ENCODE measurements around the gene LTK.
A peak's percentile ranks its signal among the peaks of the same experiment; 100 is the strongest.

LTK gene

GRCh38 chr15:41546851-41547786 lies 33.5 kb upstream of the LTK start:
- H3K36me3 ChIP-seq (replicated peaks; ENCODE audit: low read depth, low read length), result no peaks in the 10 kb centered on the region
- peaks cover 9% of the 10 kb centered on the region; the same call in 1 of the 2 replicates for H3K4me1 ChIP-seq (ENCODE audit: low read length)
- no peaks in the 10 kb centered on the region for H3K27me3 ChIP-seq (ENCODE audit: low read depth, low read length)
- no peak overlapping the region for H3K9ac ChIP-seq (ENCODE audit: low read length)
- no peaks in the 10 kb centered on the region for H4K20me1 ChIP-seq (ENCODE audit: insufficient read depth, low read length)
- no peak overlapping the region for H3K4me2 ChIP-seq (ENCODE audit: low read length)
- H2AFZ ChIP-seq (ENCODE audit: low read depth, low read length), result no peak overlapping the region
- no peaks in the 10 kb centered on the region for H3K9me3 ChIP-seq (ENCODE audit: insufficient read depth, low read length)
- TF ChIP-seq, protein P1, sequence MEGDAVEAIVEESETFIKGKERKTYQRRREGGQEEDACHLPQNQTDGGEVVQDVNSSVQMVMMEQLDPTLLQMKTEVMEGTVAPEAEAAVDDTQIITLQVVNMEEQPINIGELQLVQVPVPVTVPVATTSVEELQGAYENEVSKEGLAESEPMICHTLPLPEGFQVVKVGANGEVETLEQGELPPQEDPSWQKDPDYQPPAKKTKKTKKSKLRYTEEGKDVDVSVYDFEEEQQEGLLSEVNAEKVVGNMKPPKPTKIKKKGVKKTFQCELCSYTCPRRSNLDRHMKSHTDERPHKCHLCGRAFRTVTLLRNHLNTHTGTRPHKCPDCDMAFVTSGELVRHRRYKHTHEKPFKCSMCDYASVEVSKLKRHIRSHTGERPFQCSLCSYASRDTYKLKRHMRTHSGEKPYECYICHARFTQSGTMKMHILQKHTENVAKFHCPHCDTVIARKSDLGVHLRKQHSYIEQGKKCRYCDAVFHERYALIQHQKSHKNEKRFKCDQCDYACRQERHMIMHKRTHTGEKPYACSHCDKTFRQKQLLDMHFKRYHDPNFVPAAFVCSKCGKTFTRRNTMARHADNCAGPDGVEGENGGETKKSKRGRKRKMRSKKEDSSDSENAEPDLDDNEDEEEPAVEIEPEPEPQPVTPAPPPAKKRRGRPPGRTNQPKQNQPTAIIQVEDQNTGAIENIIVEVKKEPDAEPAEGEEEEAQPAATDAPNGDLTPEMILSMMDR (IDR thresholded peaks at IDR 0.05; ENCODE audit: low read depth, low read length), result no peak
- no peak for TF ChIP-seq EZH2phosphoT487 (IDR thresholded peaks at IDR 0.05; ENCODE audit: low read depth)
- no peak overlapping the region for H3K4me3 ChIP-seq (ENCODE audit: low read length)
- no peak overlapping the region for H3K27ac ChIP-seq (ENCODE audit: low read length)
- peaks cover 17% of the 10 kb centered on the region for H3K79me2 ChIP-seq (ENCODE audit: low read length)

GRCh38 chr15:41545218-41545617 lies 31.6 kb upstream of the LTK start:
- no peak overlapping the region for H3K4me3 ChIP-seq (ENCODE audit: low read length)
- no peaks in the 10 kb centered on the region for H3K27me3 ChIP-seq (ENCODE audit: low read depth, low read length)
- H3K27ac ChIP-seq (ENCODE audit: low read length), result no peak overlapping the region
- H2AFZ ChIP-seq (ENCODE audit: low read depth, low read length), result no peak overlapping the region
- TF ChIP-seq, protein P1 (IDR thresholded peaks at IDR 0.05; ENCODE audit: low read depth, low read length), result no peak
- TF ChIP-seq EZH2phosphoT487 (IDR thresholded peaks at IDR 0.05; ENCODE audit: low read depth), result no peak
- H3K4me2 ChIP-seq (ENCODE audit: low read length), result no peak overlapping the region
- no peaks in the 10 kb centered on the region for H3K9me3 ChIP-seq (ENCODE audit: insufficient read depth, low read length)
- peaks cover 9% of the 10 kb centered on the region; the same call in 1 of the 2 replicates for H3K4me1 ChIP-seq (ENCODE audit: low read length)
- H3K9ac ChIP-seq (ENCODE audit: low read length), result no peak overlapping the region
- no peaks in the 10 kb centered on the region for H3K36me3 ChIP-seq (replicated peaks; ENCODE audit: low read depth, low read length)
- H4K20me1 ChIP-seq (ENCODE audit: insufficient read depth, low read length), result no peaks in the 10 kb centered on the region
- H3K79me2 ChIP-seq (ENCODE audit: low read length), result peaks cover 17% of the 10 kb centered on the region

DNA sequence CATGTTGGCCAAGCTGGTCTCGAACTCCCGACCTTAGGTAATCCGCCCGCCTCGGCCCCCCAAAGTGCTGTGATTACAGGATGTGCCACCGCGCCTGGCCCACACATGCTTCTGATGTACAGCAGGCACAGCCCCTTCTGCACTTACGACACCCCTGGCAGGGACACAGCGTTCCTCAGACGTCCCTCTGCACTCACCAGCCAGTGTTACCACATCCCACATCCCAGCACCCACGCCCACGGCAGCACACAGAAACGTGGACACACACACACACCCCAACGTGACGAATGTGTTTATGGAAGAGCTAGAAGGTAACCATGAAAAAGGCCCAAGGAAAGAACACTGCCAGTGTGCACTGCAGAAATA lies 31.0 kb upstream of the LTK start:
- Histone ChIP-seq H3K4me3 (ENCODE audit: low read length) (peak overlapping the region; percentile 91), H3K9me3 (ENCODE audit: insufficient read depth, low read length) (no peaks in the 10 kb centered on the region), H3K9ac (ENCODE audit: low read length) (peak overlapping the region; percentile 73; the same call in 1 of the 2 replicates), H3K4me1 (ENCODE audit: low read length) (peaks cover 9% of the 10 kb centered on the region; the same call in 1 of the 2 replicates), H3K36me3 (replicated peaks; ENCODE audit: low read depth, low read length) (no peaks in the 10 kb centered on the region), H3K4me2 (ENCODE audit: low read length) (peak overlapping the region; percentile 65), H3K79me2 (ENCODE audit: low read length) (peaks cover 17% of the 10 kb centered on the region), H2AFZ (ENCODE audit: low read depth, low read length) (no peak overlapping the region), H3K27ac (ENCODE audit: low read length) (no peak overlapping the region), H4K20me1 (ENCODE audit: insufficient read depth, low read length) (no peaks in the 10 kb centered on the region), H3K27me3 (ENCODE audit: low read depth, low read length) (no peaks in the 10 kb centered on the region)
- no peak for TF ChIP-seq EZH2phosphoT487 (IDR thresholded peaks at IDR 0.05; ENCODE audit: low read depth)
- TF ChIP-seq, protein P1 (IDR thresholded peaks at IDR 0.05; ENCODE audit: low read depth, low read length), result no peak

- no peak overlapping the region for H3K27ac ChIP-seq (ENCODE audit: low read length)
- no peaks in the 10 kb centered on the region for H3K9me3 ChIP-seq (ENCODE audit: insufficient read depth, low read length)
- peak overlapping the region; percentile 91 for H3K4me3 ChIP-seq (ENCODE audit: low read length)
- H4K20me1 ChIP-seq (ENCODE audit: insufficient read depth, low read length), result no peaks in the 10 kb centered on the region
- H3K79me2 ChIP-seq (ENCODE audit: low read length), result peaks cover 17% of the 10 kb centered on the region
- no peaks in the 10 kb centered on the region for H3K27me3 ChIP-seq (ENCODE audit: low read depth, low read length)
- peaks cover 9% of the 10 kb centered on the region; the same call in 1 of the 2 replicates for H3K4me1 ChIP-seq (ENCODE audit: low read length)
- peak overlapping the region; percentile 73 for H3K9ac ChIP-seq (ENCODE audit: low read length)
- peak overlapping the region; percentile 65 for H3K4me2 ChIP-seq (ENCODE audit: low read length)
- H3K36me3 ChIP-seq (replicated peaks; ENCODE audit: low read depth, low read length), result no peaks in the 10 kb centered on the region
- H2AFZ ChIP-seq (ENCODE audit: low read depth, low read length), result peak overlapping the region; percentile 40
- no peak for TF ChIP-seq EZH2phosphoT487 (IDR thresholded peaks at IDR 0.05; ENCODE audit: low read depth)
- TF ChIP-seq, protein P1 (IDR thresholded peaks at IDR 0.05; ENCODE audit: low read depth, low read length), result no peak
Measured at GRCh38 chr15:41543521-41543870, 29.9 kb upstream of the LTK start.
